Measurements from ENCODE around the gene DCXR. TPM values are rescaled to one million over a fixed set of nuclear protein-coding genes. Genes with fewer than 3 reads are reported as not detected.
"Not testable (repeated sequence)": the region's sequence is repeated elsewhere in the genome, so short reads cannot be mapped to it uniquely, and the experiment has no call there.

The DCXR gene
- total and polyA plus RNA-seq, 5 donors from 2014 or later: 96.9 to 150 (median 129) TPM

- H3K36me3 ChIP-seq (ENCODE audit: control insufficient read depth, insufficient read depth, low read length): no peaks in the 10 kb centered on the region
- Mint-ChIP-seq H3K4me3 (peak overlapping the region in 2 of 4 donors; percentile 52 to 74), H3K27ac (no peak overlapping the region), H3K9me3 (peaks cover 0 to 1% (median 0%) of the 10 kb centered on the region in 7 donors), H3K27me3 (no peaks in the 10 kb centered on the region), H3K36me3 (peaks cover 7% of the 10 kb centered on the region), H3K4me1 (peaks cover 0 to 15% (median 3%) of the 10 kb centered on the region in 4 donors)
- H3K27ac ChIP-seq (ENCODE audit: insufficient read depth, low read length, poor library complexity, severe bottlenecking): no peak overlapping the region
- H3K9me3 ChIP-seq (ENCODE audit: control insufficient read depth in 2 of 2, low read length in 2 of 2): no peaks in the 10 kb centered on the region
- DNase-seq (no peak), ATAC-seq (ENCODE audit: low read depth in 2 of 2) (no peak)
- peaks cover 6% of the 10 kb centered on the region for H3K4me1 ChIP-seq (ENCODE audit: control insufficient read depth, insufficient read depth, low read length, poor library complexity, severe bottlenecking)
- H3K27me3 ChIP-seq (ENCODE audit: control insufficient read depth, insufficient read depth, low read length): no peaks in the 10 kb centered on the region
- H3K4me3 ChIP-seq (ENCODE audit: low read depth, low read length): no peak overlapping the region
Observed at GRCh38 chr17:82046903-82047302, 9.4 kb upstream of the DCXR start.

- Histone ChIP-seq H3K4me1 (ENCODE audit: control insufficient read depth, insufficient read depth, low read length, poor library complexity, severe bottlenecking) (peaks cover 4% of the 10 kb centered on the region), H3K27me3 (ENCODE audit: control insufficient read depth, insufficient read depth, low read length) (no peaks in the 10 kb centered on the region), H3K27ac (ENCODE audit: insufficient read depth, low read length, poor library complexity, severe bottlenecking) (no peak overlapping the region), H3K4me3 (ENCODE audit: low read depth, low read length) (no peak overlapping the region), H3K36me3 (ENCODE audit: control insufficient read depth, insufficient read depth, low read length) (no peaks in the 10 kb centered on the region), H3K9me3 (ENCODE audit: control insufficient read depth in 2 of 2, low read length in 2 of 2) (no peaks in the 10 kb centered on the region)
- H3K36me3 Mint-ChIP-seq: peaks cover 7% of the 10 kb centered on the region
- no peaks in the 10 kb centered on the region for H3K27me3 Mint-ChIP-seq
- no peak for ATAC-seq (ENCODE audit: low read depth in 2 of 2)
- no peak overlapping the region for H3K27ac Mint-ChIP-seq
- peaks cover 0 to 1% (median 0%) of the 10 kb centered on the region in 7 donors for H3K9me3 Mint-ChIP-seq
- no peak for DNase-seq
- peaks cover 0 to 15% (median 3%) of the 10 kb centered on the region in 4 donors for H3K4me1 Mint-ChIP-seq
- H3K4me3 Mint-ChIP-seq: peak overlapping the region in 1 of 4 donors; percentile 52
Observed at GRCh38 chr17:82045936-82046484, 8.5 kb upstream of the DCXR start.

DNA sequence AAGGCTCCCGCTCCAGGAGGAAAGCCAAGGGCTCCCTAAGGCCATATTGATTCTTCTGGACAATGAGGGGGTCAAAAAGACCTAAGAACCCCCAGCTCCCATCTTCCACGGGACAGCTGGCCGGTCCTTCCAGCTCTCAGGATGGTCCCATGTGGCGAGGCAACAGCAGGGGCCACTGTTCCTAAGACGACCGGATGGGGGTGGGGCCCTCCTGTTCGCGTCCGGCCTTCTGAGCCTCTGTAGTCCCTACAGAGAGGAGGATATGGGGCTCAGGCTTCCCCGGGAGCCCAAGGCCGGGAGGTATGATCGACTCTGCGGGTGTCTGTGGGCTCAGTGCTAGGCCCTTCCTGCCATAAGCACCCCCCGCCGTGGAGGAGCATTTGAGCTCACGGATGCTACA, 6.0 kb upstream of the DCXR start:
- H3K9me3 Mint-ChIP-seq: peaks cover 0 to 1% (median 0%) of the 10 kb centered on the region in 7 donors
- H3K4me1 ChIP-seq (ENCODE audit: control insufficient read depth, insufficient read depth, low read length, poor library complexity, severe bottlenecking): no peaks in the 10 kb centered on the region
- peaks cover 0 to 11% (median 0%) of the 10 kb centered on the region in 4 donors for H3K4me1 Mint-ChIP-seq
- H3K36me3 ChIP-seq (ENCODE audit: control insufficient read depth, insufficient read depth, low read length): no peaks in the 10 kb centered on the region
- no peaks in the 10 kb centered on the region for H3K9me3 ChIP-seq (ENCODE audit: control insufficient read depth in 2 of 2, low read length in 2 of 2)
- no peak overlapping the region for H3K4me3 ChIP-seq (ENCODE audit: low read depth, low read length)
- H3K4me3 Mint-ChIP-seq: peak overlapping the region in 1 of 4 donors; percentile 51
- H3K27me3 ChIP-seq (ENCODE audit: control insufficient read depth, insufficient read depth, low read length): no peaks in the 10 kb centered on the region
- DNase-seq (no peak), ATAC-seq (ENCODE audit: low read depth in 2 of 2) (peak in 1 of 2 donors; percentile 28)
- H3K36me3 Mint-ChIP-seq: peaks cover 7% of the 10 kb centered on the region
- no peaks in the 10 kb centered on the region for H3K27me3 Mint-ChIP-seq
- H3K27ac ChIP-seq (ENCODE audit: insufficient read depth, low read length, poor library complexity, severe bottlenecking): no peak overlapping the region
- H3K27ac Mint-ChIP-seq: no peak overlapping the region

DNA sequence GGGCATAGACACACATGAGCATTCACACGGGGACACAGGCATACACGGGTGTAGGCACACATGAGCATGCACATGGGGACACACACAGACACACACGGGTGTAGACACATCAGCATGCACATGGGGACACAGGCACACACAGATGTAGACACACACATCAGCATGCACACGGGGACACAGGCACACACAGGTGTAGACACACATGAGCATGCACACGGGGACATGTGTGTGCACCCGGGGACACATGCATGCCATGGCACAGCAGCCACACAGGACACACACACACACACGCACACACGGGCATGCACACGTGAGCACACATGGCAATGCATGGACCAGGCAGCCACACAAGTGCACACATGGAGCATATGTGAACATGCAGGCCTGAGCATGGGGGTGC, 5.2 kb upstream of the DCXR start:
- H3K36me3 ChIP-seq (ENCODE audit: control insufficient read depth, insufficient read depth, low read length): no peaks in the 10 kb centered on the region
- no peaks in the 10 kb centered on the region for H3K9me3 ChIP-seq (ENCODE audit: control insufficient read depth in 2 of 2, low read length in 2 of 2)
- Mint-ChIP-seq H3K9me3 (peaks cover 0 to 1% (median 0%) of the 10 kb centered on the region in 7 donors), H3K27ac (no peak overlapping the region), H3K4me3 (no peak overlapping the region), H3K27me3 (no peaks in the 10 kb centered on the region), H3K36me3 (peaks cover 6% of the 10 kb centered on the region), H3K4me1 (peaks cover 4 to 15% (median 6%) of the 10 kb centered on the region in 4 donors)
- ATAC-seq (ENCODE audit: low read depth in 2 of 2): no peak
- no peak for DNase-seq
- H3K27ac ChIP-seq (ENCODE audit: insufficient read depth, low read length, poor library complexity, severe bottlenecking): no peak overlapping the region
- peaks cover under 1% of the 10 kb centered on the region for H3K4me1 ChIP-seq (ENCODE audit: control insufficient read depth, insufficient read depth, low read length, poor library complexity, severe bottlenecking)
- H3K27me3 ChIP-seq (ENCODE audit: control insufficient read depth, insufficient read depth, low read length): no peaks in the 10 kb centered on the region
- H3K4me3 ChIP-seq (ENCODE audit: low read depth, low read length): no peak overlapping the region

DNA sequence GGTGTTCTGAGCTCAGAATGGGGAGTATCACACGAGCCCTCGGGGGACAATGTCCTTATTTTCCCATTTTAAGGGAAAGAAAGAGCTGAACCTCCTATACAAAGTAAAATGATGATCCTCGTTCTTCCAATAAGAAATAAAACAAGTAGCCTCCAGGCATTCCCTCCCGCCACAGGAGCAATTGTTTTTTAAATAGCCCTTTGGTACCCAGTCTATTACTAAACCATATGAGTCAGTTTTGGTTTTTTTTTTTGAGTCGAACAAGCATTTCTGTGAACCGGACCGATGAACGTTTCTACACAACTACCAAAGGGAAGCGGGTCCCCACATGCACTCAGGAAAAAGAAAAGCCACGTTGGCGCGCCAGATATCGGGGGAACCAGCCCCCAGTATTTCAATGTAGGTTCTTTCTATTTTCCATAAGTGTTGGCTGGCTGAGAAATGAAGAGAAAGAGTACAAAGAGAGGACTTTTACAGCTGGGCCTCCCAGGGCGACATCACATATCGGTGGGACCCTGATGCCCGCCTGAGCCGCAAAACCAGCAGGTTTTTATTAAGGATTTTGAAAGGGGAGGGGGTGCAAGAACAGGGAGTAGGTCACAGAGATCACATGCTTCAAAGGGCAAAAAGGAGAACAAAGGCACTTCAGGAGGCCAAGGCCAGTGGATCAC, 3.8 kb upstream of the DCXR start:
- Histone ChIP-seq H3K9me3 (ENCODE audit: control insufficient read depth in 2 of 2, low read length in 2 of 2) (no peaks in the 10 kb centered on the region), H3K36me3 (ENCODE audit: control insufficient read depth, insufficient read depth, low read length) (no peaks in the 10 kb centered on the region), H3K4me1 (ENCODE audit: control insufficient read depth, insufficient read depth, low read length, poor library complexity, severe bottlenecking) (peaks cover 14% of the 10 kb centered on the region), H3K27me3 (ENCODE audit: control insufficient read depth, insufficient read depth, low read length) (no peaks in the 10 kb centered on the region), H3K4me3 (ENCODE audit: low read depth, low read length) (no peak overlapping the region), H3K27ac (ENCODE audit: insufficient read depth, low read length, poor library complexity, severe bottlenecking) (no peak overlapping the region)
- peak overlapping the region in 1 of 4 donors; percentile 32 for H3K4me3 Mint-ChIP-seq
- no peaks in the 10 kb centered on the region for H3K27me3 Mint-ChIP-seq
- H3K9me3 Mint-ChIP-seq: peaks cover 0 to 1% (median 0%) of the 10 kb centered on the region in 7 donors
- DNase-seq (no peak), ATAC-seq (ENCODE audit: low read depth in 2 of 2) (no peak)
- peaks cover 5 to 14% (median 7%) of the 10 kb centered on the region in 4 donors for H3K4me1 Mint-ChIP-seq
- H3K27ac Mint-ChIP-seq: no peak overlapping the region
- no peaks in the 10 kb centered on the region for H3K36me3 Mint-ChIP-seq

GRCh38 chr17:82039695-82040299, 2.3 kb upstream of the DCXR start:
- ATAC-seq (ENCODE audit: low read depth in 2 of 2): no peak
- H3K4me3 Mint-ChIP-seq: peak overlapping the region in 2 of 4 donors; percentile 63 to 79
- Histone ChIP-seq H3K36me3 (ENCODE audit: control insufficient read depth, insufficient read depth, low read length) (no peaks in the 10 kb centered on the region), H3K4me3 (ENCODE audit: low read depth, low read length) (no peak overlapping the region), H3K9me3 (ENCODE audit: control insufficient read depth in 2 of 2, low read length in 2 of 2) (no peaks in the 10 kb centered on the region), H3K27ac (ENCODE audit: insufficient read depth, low read length, poor library complexity, severe bottlenecking) (no peak overlapping the region), H3K27me3 (ENCODE audit: control insufficient read depth, insufficient read depth, low read length) (no peaks in the 10 kb centered on the region), H3K4me1 (ENCODE audit: control insufficient read depth, insufficient read depth, low read length, poor library complexity, severe bottlenecking) (peaks cover 23% of the 10 kb centered on the region)
- no peaks in the 10 kb centered on the region for H3K9me3 Mint-ChIP-seq
- H3K4me1 Mint-ChIP-seq: peaks cover 5 to 28% (median 13%) of the 10 kb centered on the region in 4 donors
- peaks cover 5% of the 10 kb centered on the region for H3K36me3 Mint-ChIP-seq
- no peak for DNase-seq
- peak overlapping the region in 1 of 3 donors; percentile 81 for H3K27ac Mint-ChIP-seq
- no peaks in the 10 kb centered on the region for H3K27me3 Mint-ChIP-seq

- ATAC-seq (ENCODE audit: low read depth in 2 of 2): not testable (repeated sequence)
Observed at GRCh38 chr17:82038796-82039409, 1.4 kb upstream of the DCXR start.

More at GRCh38 chr17:82038796-82039409, 1.4 kb upstream of the DCXR start:
- H3K36me3 ChIP-seq (ENCODE audit: control insufficient read depth, insufficient read depth, low read length); H3K27me3 Mint-ChIP-seq; H3K9me3 ChIP-seq (ENCODE audit: control insufficient read depth in 2 of 2, low read length in 2 of 2); H3K36me3 Mint-ChIP-seq; H3K27ac ChIP-seq (ENCODE audit: insufficient read depth, low read length, poor library complexity, severe bottlenecking); H3K9me3 Mint-ChIP-seq; H3K4me3 ChIP-seq (ENCODE audit: low read depth, low read length); H3K27me3 ChIP-seq (ENCODE audit: control insufficient read depth, insufficient read depth, low read length): not testable (repeated sequence)
- Mint-ChIP-seq H3K4me1 (peaks cover 5 to 28% (median 13%) of the 10 kb centered on the region in 4 donors), H3K4me3 (peak overlapping the region in 3 of 4 donors; percentile 63 to 79 (median 69)), H3K27ac (peak overlapping the region in 2 of 3 donors; percentile 67 to 81)
- peaks cover 23% of the 10 kb centered on the region for H3K4me1 ChIP-seq (ENCODE audit: control insufficient read depth, insufficient read depth, low read length, poor library complexity, severe bottlenecking)
- peak in 1 of 3 donors; percentile 39 for DNase-seq

Measured in CD4-positive, CD25-positive, alpha-beta regulatory T cell (primary cell).